A549 (cell line): ENCODE data around the gene DNAJC16. TPM values are rescaled to one million over a fixed set of nuclear protein-coding genes. Genes with fewer than 3 reads are reported as not detected.

Experiments used
- ATAC-seq, 2 experiments: fragments of 200-7000 bp in 1 of 2; fragments of >200 bp in 1 of 2; cut with Nextera tagmentation in 1 of 2; cut with Tn5 transposase in 1 of 2; 3 replicates each; pipeline versions ENCODE4 v1.8.0 to v1.9.1; 2018 to 2020; ENCODE audit warnings: mild to moderate bottlenecking in 1 of 2, moderate library complexity in 1 of 2
- CTCF ChIA-PET: fragments of 300-600 bp; sonication (Branson Sonifier 250); formaldehyde crosslinking; extraction: SDS; loops from one replicate; lab custom pipeline; 2021; ENCODE audit warnings: antibody characterized with exemption, inconsistent platforms; lab: Yijun Ruan, JAX
- POLR2A ChIA-PET: fragments of 350-600 bp; formaldehyde crosslinking; extraction: SDS; loops from one replicate; lab custom pipeline; 2021; ENCODE audit warnings: antibody characterized with exemption, inconsistent platforms; lab: Yijun Ruan, JAX
- DNase-seq, 2 experiments: peaks; one replicate each; pipeline versions ENCODE4 v3.0.0 to v3.0.0-alpha.2; 2011 to 2016; ENCODE audit warnings: low read depth in 1 of 2, low spot score in 1 of 2
- FAIRE-seq: peaks from 2 replicates; lab custom pipeline; 2011; peaks lifted over from hg19 to GRCh38; lab: Jason Lieb, UNC
- H3K27ac ChIP-seq, 2 experiments: fragments of >200 bp; sonication (Bioruptor Twin); formaldehyde crosslinking; 3 replicates each; pipeline ENCODE4 v1.5.1; 2016 to 2017
- H3K4me1 ChIP-seq: fragments of >200 bp; sonication (Bioruptor Twin); formaldehyde crosslinking; 3 replicates; pipeline ENCODE4 v1.6.1; 2016
- H3K4me2 ChIP-seq: fragments of >200 bp; sonication (Bioruptor Twin); formaldehyde crosslinking; 3 replicates; pipeline ENCODE4 v1.6.1; 2016
- H3K4me3 ChIP-seq: fragments of >200 bp; sonication (Bioruptor Twin); formaldehyde crosslinking; 3 replicates; pipeline ENCODE4 v1.5.1; 2016
- H3K9me3 ChIP-seq: fragments of >200 bp; sonication (Bioruptor Twin); formaldehyde crosslinking; 3 replicates; pipeline ENCODE4 v1.6.1; 2016
- CBX8 ChIP-seq: fragments of 200-600 bp; sonication (generic); IDR thresholded peaks from 2 replicates; pipeline ENCODE4 v1.6.1; 2016
- CEBPB ChIP-seq, 2 experiments: fragments of >200 bp in 1 of 2; sonication (Bioruptor Twin) in 1 of 2; formaldehyde crosslinking in 1 of 2; IDR thresholded peaks; 2 replicates each; pipeline ENCODE4 v1.6.1; 2012 to 2016
- CHD4 ChIP-seq: fragments of 200-600 bp; sonication (generic); IDR thresholded peaks from 2 replicates; pipeline ENCODE4 v1.6.1; 2016; ENCODE audit warnings: antibody characterized with exemption, mild to moderate bottlenecking, borderline replicate concordance
- EHF ChIP-seq: fragments of 250-450 bp; sonication (Bioruptor Pico); IDR thresholded peaks from 2 replicates; pipeline ENCODE4 v1.5.0; 2020; ENCODE audit warnings: mild to moderate bottlenecking
- EP300 ChIP-seq, 2 experiments: fragments of >200 bp; sonication (Bioruptor Twin); formaldehyde crosslinking; IDR thresholded peaks; 2 replicates in 1 of 2; 3 replicates in 1 of 2; pipeline ENCODE4 v1.6.1; 2016 to 2017
- FOSL2 ChIP-seq, 2 experiments: fragments of 450-650 bp in 1 of 2; fragments of >200 bp in 1 of 2; sonication (Bioruptor Twin) in 1 of 2; formaldehyde crosslinking; IDR thresholded peaks; 2 replicates each; pipeline versions ENCODE4 v1.5.0 to v1.6.1; 2016 to 2020; ENCODE audit warnings: mild to moderate bottlenecking in 1 of 2, moderate library complexity in 1 of 2
- FOXS1 ChIP-seq: fragments of 250-450 bp; sonication (Bioruptor Pico); IDR thresholded peaks from 2 replicates; pipeline ENCODE4 v1.5.0; 2020; ENCODE audit warnings: mild to moderate bottlenecking, moderate library complexity
- GATA3 ChIP-seq: IDR thresholded peaks from 2 replicates; pipeline ENCODE4 v1.6.1; 2012; ENCODE audit warnings: borderline replicate concordance
- HDAC2 ChIP-seq: fragments of 200-600 bp; sonication (generic); IDR thresholded peaks from 2 replicates; pipeline ENCODE4 v1.6.1; 2016
- HEYL ChIP-seq: fragments of 250-450 bp; sonication (Bioruptor Pico); IDR thresholded peaks from 2 replicates; pipeline ENCODE4 v1.8.0; 2021; ENCODE audit warnings: mild to moderate bottlenecking, moderate library complexity
- HOXB13 ChIP-seq: fragments of 250-450 bp; sonication (Bioruptor Pico); IDR thresholded peaks from 2 replicates; pipeline ENCODE4 v1.5.0; 2020; ENCODE audit warnings: low read depth, mild to moderate bottlenecking, moderate library complexity
- JUN ChIP-seq, 2 experiments: fragments of >200 bp; sonication (Bioruptor Twin); formaldehyde crosslinking; IDR thresholded peaks; 2 replicates in 1 of 2; 3 replicates in 1 of 2; pipeline ENCODE4 v1.6.1; 2016 to 2017
- JUNB ChIP-seq: fragments of >200 bp; sonication (Bioruptor Twin); formaldehyde crosslinking; IDR thresholded peaks from 2 replicates; pipeline ENCODE4 v1.6.1; 2016
- KDM5A ChIP-seq: fragments of 200-600 bp; sonication (generic); IDR thresholded peaks from 2 replicates; pipeline ENCODE4 v1.6.1; 2016; ENCODE audit warnings: antibody characterized with exemption, mild to moderate bottlenecking
- MAFK ChIP-seq: fragments of 450-650 bp; IDR thresholded peaks from 2 replicates; pipeline ENCODE4 v1.6.1; 2014; ENCODE audit not compliant: partially characterized antibody
- MAZ ChIP-seq: fragments of 150-350 bp; IDR thresholded peaks from 2 replicates; pipeline ENCODE4 v1.6.1; 2014; ENCODE audit warnings: antibody characterized with exemption, low read depth, low read length, borderline replicate concordance
- MYC ChIP-seq: IDR thresholded peaks from 2 replicates; pipeline ENCODE4 v1.6.1; 2012; ENCODE audit warnings: mild to moderate bottlenecking, inconsistent platforms, low read length, improper control_type of control experiment, borderline replicate concordance
- NPAS2 ChIP-seq: fragments of 250-450 bp; sonication (Bioruptor Pico); IDR thresholded peaks from 2 replicates; pipeline ENCODE4 v1.8.0; 2022; ENCODE audit warnings: mild to moderate bottlenecking, moderate library complexity, borderline replicate concordance
- PHF8 ChIP-seq: fragments of 200-600 bp; sonication (generic); IDR thresholded peaks from 2 replicates; pipeline ENCODE4 v1.6.1; 2016; ENCODE audit warnings: low read depth, mild to moderate bottlenecking, antibody characterized with exemption, moderate library complexity, borderline replicate concordance
- RARB ChIP-seq: fragments of 250-450 bp; sonication (Bioruptor Pico); IDR thresholded peaks from 2 replicates; pipeline ENCODE4 v1.8.0; 2021; ENCODE audit warnings: mild to moderate bottlenecking, moderate library complexity
- RFX5 ChIP-seq: fragments of 450-650 bp; IDR thresholded peaks from 2 replicates; pipeline ENCODE4 v1.7.1; 2014; ENCODE audit warnings: antibody characterized with exemption, mild to moderate bottlenecking, moderate library complexity
- RNF2 ChIP-seq: fragments of 200-600 bp; sonication (generic); IDR thresholded peaks from 2 replicates; pipeline ENCODE4 v1.6.1; 2016; ENCODE audit warnings: low read depth, mild to moderate bottlenecking, antibody characterized with exemption, moderate library complexity, borderline replicate concordance
- TFCP2L1 ChIP-seq: fragments of 250-450 bp; sonication (Bioruptor Pico); IDR thresholded peaks from 2 replicates; pipeline ENCODE4 v1.5.0; 2021; ENCODE audit warnings: mild to moderate bottlenecking
- TP53 ChIP-seq: fragments of 250-450 bp; sonication (Bioruptor Pico); IDR thresholded peaks from 2 replicates; pipeline ENCODE4 v1.5.0; 2021; ENCODE audit warnings: mild to moderate bottlenecking, moderate library complexity
- ZC3H11A ChIP-seq: fragments of 450-650 bp; IDR thresholded peaks from 2 replicates; pipeline ENCODE4 v1.6.1; 2014; ENCODE audit warnings: antibody characterized with exemption, mild to moderate bottlenecking
- ZFP36 ChIP-seq: fragments of 450-650 bp; IDR thresholded peaks from 2 replicates; pipeline ENCODE4 v1.6.1; 2014; ENCODE audit warnings: borderline replicate concordance; ENCODE audit not compliant: partially characterized antibody
- WGBS: methylation state at CpG from one replicate; pipeline ENCODE4 v1.1.6; 2017; ENCODE audit errors: missing lambda C conversion rate; 5-methylcytosine and 5-hydroxymethylcytosine counted together
- polyA plus RNA-seq, 4 experiments: library from polyadenylated mRNA; depleted of rRNA in 3 of 4; stranded (reverse); fragments of >200 nt; fragmentation: RNase III in 1 of 4; extraction: RNeasy Plus Mini Kit Qiagen cat#74134 plus additional on column Dnase treatment in 1 of 4; gene quantifications; 2 replicates in 3 of 4; 3 replicates in 1 of 4; pipeline ENCODE4 v1.2.3, GENCODE V29; 2011 to 2017
- TF ChIP-seq, protein P1 (sequence below): fragments of 150-350 bp; IDR thresholded peaks from 2 replicates; pipeline ENCODE4 v1.6.1; 2014; ENCODE audit warnings: low read depth, mild to moderate bottlenecking, low read length
- TF ChIP-seq, protein P2 (sequence below): IDR thresholded peaks from 2 replicates; pipeline ENCODE4 v1.6.1; 2012
- TF ChIP-seq, protein P3 (sequence below): IDR thresholded peaks from 2 replicates; pipeline ENCODE4 v1.6.1; 2012; ENCODE audit warnings: low read depth, borderline replicate concordance
- TF ChIP-seq, protein P4 (sequence below): fragments of 200-600 bp; sonication (generic); IDR thresholded peaks from 2 replicates; pipeline ENCODE4 v1.6.1; 2016; ENCODE audit warnings: antibody characterized with exemption, mild to moderate bottlenecking, moderate library complexity

The DNAJC16 gene
- polyA plus RNA-seq, 2 of the 4 experiments (the other 2 are of a cell fraction) = 4.6 to 12.5 TPM

DNA sequence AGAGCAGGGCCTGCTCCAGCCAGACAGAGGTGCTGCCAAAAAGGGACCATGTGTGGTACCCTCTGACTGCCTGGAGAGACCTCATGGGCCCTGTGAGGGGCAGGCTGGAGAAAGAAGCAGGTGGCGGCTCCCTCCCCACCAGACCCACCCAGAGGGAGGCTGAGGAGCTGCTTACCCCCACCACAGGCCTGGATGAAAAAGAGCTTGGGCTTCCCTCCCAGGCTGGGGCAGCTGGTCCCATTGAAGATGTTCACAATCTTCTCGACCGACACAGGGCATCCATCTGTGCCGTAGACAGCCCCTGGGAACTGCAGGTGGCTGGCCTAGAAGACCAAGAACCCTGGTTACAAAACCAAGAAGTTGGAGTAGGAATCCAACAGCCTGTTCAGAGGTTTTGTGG is 22.2 kb upstream of the DNAJC16 start (continued):
- TF ChIP-seq, protein P1, sequence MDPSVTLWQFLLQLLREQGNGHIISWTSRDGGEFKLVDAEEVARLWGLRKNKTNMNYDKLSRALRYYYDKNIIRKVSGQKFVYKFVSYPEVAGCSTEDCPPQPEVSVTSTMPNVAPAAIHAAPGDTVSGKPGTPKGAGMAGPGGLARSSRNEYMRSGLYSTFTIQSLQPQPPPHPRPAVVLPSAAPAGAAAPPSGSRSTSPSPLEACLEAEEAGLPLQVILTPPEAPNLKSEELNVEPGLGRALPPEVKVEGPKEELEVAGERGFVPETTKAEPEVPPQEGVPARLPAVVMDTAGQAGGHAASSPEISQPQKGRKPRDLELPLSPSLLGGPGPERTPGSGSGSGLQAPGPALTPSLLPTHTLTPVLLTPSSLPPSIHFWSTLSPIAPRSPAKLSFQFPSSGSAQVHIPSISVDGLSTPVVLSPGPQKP = no peak
- TF ChIP-seq, protein P2, sequence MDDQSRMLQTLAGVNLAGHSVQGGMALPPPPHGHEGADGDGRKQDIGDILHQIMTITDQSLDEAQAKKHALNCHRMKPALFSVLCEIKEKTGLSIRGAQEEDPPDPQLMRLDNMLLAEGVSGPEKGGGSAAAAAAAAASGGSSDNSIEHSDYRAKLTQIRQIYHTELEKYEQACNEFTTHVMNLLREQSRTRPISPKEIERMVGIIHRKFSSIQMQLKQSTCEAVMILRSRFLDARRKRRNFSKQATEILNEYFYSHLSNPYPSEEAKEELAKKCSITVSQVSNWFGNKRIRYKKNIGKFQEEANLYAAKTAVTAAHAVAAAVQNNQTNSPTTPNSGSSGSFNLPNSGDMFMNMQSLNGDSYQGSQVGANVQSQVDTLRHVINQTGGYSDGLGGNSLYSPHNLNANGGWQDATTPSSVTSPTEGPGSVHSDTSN = no peak
- TF ChIP-seq MAFK (no peak), JUNB (no peak), JUN (IDR thresholded peaks at IDR 0.05) (no peak), CHD4 (no peak)
- TF ChIP-seq, all 56 proteins: peak for 0

DNA sequence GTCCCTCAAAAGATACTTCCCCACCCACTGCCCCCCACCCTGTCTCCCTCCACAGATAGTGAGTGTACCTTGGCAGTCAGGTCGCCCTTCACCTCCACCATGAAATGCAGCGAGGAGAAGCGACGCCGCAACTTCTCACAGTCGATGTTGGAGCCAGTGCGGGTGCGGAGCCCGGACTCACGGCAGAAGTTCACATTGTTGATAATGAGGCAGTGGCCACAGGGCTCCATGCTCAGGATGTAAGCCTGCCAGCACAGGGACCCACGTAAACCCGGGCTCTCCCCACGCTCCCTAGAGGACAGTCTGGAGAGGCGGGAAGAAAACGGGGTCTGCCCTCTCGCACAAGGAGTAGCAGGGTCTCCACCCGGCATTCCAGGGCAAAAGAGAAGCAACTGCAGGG is 19.8 kb upstream of the DNAJC16 start:
- ATAC-seq = no peak

DNA sequence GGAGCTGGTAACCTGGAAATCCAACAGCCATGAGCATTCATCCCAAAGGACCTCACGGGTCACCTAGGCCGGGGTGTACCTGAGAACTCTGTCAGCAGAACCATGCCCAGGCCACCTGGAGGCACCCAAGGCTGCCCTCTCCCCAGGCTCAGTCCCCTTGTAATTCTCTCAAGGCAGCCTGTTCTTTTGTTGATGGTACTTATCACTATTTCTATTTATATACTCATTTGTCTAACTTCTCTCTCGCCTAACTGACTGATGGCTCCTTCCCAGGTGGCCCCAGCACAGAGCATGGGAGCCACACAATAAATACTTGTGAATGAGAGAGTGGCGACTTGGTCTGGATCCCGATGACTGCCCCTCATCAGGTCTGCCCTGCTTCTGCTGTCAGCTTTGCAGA is 19.4 kb upstream of the DNAJC16 start:
- FAIRE-seq = no peak
- TF ChIP-seq ZFP36 = no peak
- no peak for TF ChIP-seq TFCP2L1 (CRISPR knock-in tag)
- no peak for TF ChIP-seq GATA3
- TF ChIP-seq RARB (CRISPR knock-in tag) = no peak
- no peak for TF ChIP-seq TP53 (CRISPR knock-in tag)
- no peak for TF ChIP-seq EHF
- no peak for TF ChIP-seq MAZ
- TF ChIP-seq, protein P3, sequence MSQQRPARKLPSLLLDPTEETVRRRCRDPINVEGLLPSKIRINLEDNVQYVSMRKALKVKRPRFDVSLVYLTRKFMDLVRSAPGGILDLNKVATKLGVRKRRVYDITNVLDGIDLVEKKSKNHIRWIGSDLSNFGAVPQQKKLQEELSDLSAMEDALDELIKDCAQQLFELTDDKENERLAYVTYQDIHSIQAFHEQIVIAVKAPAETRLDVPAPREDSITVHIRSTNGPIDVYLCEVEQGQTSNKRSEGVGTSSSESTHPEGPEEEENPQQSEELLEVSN = no peak
- TF ChIP-seq CBX8 = no peak
- no peak for TF ChIP-seq RFX5
- TF ChIP-seq, protein P2 = no peak
- no peak for TF ChIP-seq HEYL (CRISPR knock-in tag)
- TF ChIP-seq CEBPB (IDR thresholded peaks at IDR 0.05) = no peak
- no peak for TF ChIP-seq KDM5A
- TF ChIP-seq MYC = no peak
- no peak for TF ChIP-seq HDAC2
- TF ChIP-seq RNF2 = no peak
- no peak for TF ChIP-seq PHF8
- no peak for TF ChIP-seq HOXB13
- TF ChIP-seq NPAS2 (CRISPR knock-in tag) = no peak
- TF ChIP-seq, all 56 proteins: peak for 0
- Histone ChIP-seq H3K4me2 (no peak overlapping the region), H3K9me3 (no peaks in the 10 kb centered on the region), H3K4me3 (no peak overlapping the region), H3K27ac (no peak overlapping the region), H3K4me1 (no peaks in the 10 kb centered on the region)
- DNase-seq (no peak), ATAC-seq (no peak)
- ChIA-PET CTCF (interaction anchor here (0.8 kb wide), 1 partner anchor 81 kb away, joined by 3 read pairs; no protein-coding TSS in a partner anchor), POLR2A (no interaction called here)
- WGBS = 82% methylated on average over 5 of the region's 5 CpGs

More for the DNA sequence above, 19.8 kb upstream of the DNAJC16 start:
- H3K9me3 ChIP-seq = no peaks in the 10 kb centered on the region
- FAIRE-seq = no peak
- H3K4me1 ChIP-seq = no peaks in the 10 kb centered on the region
- no peak overlapping the region for H3K4me2 ChIP-seq
- DNase-seq = no peak
- H3K27ac ChIP-seq = no peak overlapping the region
- WGBS = 96% methylated on average over 7 of the region's 17 CpGs
- no peak for TF ChIP-seq RNF2
- no peak for TF ChIP-seq FOXS1
- no peak for TF ChIP-seq ZC3H11A
- TF ChIP-seq EP300 (IDR thresholded peaks at IDR 0.05) = no peak
- TF ChIP-seq, protein P4, sequence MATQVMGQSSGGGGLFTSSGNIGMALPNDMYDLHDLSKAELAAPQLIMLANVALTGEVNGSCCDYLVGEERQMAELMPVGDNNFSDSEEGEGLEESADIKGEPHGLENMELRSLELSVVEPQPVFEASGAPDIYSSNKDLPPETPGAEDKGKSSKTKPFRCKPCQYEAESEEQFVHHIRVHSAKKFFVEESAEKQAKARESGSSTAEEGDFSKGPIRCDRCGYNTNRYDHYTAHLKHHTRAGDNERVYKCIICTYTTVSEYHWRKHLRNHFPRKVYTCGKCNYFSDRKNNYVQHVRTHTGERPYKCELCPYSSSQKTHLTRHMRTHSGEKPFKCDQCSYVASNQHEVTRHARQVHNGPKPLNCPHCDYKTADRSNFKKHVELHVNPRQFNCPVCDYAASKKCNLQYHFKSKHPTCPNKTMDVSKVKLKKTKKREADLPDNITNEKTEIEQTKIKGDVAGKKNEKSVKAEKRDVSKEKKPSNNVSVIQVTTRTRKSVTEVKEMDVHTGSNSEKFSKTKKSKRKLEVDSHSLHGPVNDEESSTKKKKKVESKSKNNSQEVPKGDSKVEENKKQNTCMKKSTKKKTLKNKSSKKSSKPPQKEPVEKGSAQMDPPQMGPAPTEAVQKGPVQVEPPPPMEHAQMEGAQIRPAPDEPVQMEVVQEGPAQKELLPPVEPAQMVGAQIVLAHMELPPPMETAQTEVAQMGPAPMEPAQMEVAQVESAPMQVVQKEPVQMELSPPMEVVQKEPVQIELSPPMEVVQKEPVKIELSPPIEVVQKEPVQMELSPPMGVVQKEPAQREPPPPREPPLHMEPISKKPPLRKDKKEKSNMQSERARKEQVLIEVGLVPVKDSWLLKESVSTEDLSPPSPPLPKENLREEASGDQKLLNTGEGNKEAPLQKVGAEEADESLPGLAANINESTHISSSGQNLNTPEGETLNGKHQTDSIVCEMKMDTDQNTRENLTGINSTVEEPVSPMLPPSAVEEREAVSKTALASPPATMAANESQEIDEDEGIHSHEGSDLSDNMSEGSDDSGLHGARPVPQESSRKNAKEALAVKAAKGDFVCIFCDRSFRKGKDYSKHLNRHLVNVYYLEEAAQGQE = no peak
- no peak for TF ChIP-seq GATA3
- TF ChIP-seq NPAS2 (CRISPR knock-in tag) = no peak
- no peak for TF ChIP-seq FOSL2 (IDR thresholded peaks at IDR 0.05)
- no peak for TF ChIP-seq FOSL2 (CRISPR knock-in tag; IDR thresholded peaks at IDR 0.05)
- ChIA-PET CTCF (no interaction called here), POLR2A (no interaction called here)
- H3K4me3 ChIP-seq = no peak overlapping the region
